Measurements from ENCODE around the gene TCERG1L.

TCERG1L gene

GRCh38 chr10:131111471-131112080, 199.9 kb downstream of the TCERG1L start:
- TF ChIP-seq, protein P1, sequence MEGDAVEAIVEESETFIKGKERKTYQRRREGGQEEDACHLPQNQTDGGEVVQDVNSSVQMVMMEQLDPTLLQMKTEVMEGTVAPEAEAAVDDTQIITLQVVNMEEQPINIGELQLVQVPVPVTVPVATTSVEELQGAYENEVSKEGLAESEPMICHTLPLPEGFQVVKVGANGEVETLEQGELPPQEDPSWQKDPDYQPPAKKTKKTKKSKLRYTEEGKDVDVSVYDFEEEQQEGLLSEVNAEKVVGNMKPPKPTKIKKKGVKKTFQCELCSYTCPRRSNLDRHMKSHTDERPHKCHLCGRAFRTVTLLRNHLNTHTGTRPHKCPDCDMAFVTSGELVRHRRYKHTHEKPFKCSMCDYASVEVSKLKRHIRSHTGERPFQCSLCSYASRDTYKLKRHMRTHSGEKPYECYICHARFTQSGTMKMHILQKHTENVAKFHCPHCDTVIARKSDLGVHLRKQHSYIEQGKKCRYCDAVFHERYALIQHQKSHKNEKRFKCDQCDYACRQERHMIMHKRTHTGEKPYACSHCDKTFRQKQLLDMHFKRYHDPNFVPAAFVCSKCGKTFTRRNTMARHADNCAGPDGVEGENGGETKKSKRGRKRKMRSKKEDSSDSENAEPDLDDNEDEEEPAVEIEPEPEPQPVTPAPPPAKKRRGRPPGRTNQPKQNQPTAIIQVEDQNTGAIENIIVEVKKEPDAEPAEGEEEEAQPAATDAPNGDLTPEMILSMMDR (IDR thresholded peaks at IDR 0.05; ENCODE audit: low read depth, low read length) = no peak
- H3K4me3 ChIP-seq (ENCODE audit: low read depth, low read length) = no peak overlapping the region
- DNase-seq (ENCODE audit: low read depth, low spot score) = no peak
- in situ Hi-C loops (cut with HindIII; ENCODE audit: low sequenced_read_pairs) = no loop called here

- H3K4me3 ChIP-seq (ENCODE audit: low read depth, low read length) = no peak overlapping the region
- no peak for DNase-seq (ENCODE audit: low read depth, low spot score)
- in situ Hi-C loops (cut with HindIII; ENCODE audit: low sequenced_read_pairs) = no loop called here
- TF ChIP-seq, protein P1 (IDR thresholded peaks at IDR 0.05; ENCODE audit: low read depth, low read length) = no peak
Measured at GRCh38 chr10:131111007-131111406, 200.5 kb downstream of the TCERG1L start.

DNA sequence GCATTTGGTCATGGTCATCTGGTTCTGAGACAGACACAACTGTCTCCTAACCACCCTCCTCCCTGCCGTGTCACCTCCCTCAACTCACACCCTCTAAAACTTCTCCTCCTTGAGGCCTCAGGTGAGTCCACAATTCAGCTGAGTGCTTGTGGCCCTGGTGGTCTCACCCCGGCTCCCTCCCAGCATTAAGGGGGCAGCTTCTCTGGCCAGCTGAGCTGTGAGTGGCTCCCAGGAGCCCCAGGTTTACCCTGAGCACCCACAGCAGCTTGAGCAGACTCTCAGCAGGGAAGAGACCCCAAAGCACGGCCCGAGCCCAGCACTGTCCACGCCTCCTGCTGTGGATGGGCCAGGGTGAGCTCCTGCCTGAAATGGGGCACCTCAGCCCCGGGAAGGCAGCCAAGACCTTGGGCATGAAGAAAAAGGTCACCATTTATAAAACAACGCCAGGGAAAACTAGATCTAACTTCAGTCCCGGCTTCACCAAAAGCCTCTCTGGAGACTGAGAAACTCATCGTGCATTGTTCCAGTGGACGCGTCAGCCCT, 201.2 kb downstream of the TCERG1L start:
- H3K4me3 ChIP-seq (ENCODE audit: low read depth, low read length) = no peak overlapping the region
- TF ChIP-seq, protein P1 (IDR thresholded peaks at IDR 0.05; ENCODE audit: low read depth, low read length) = no peak
- no peak for DNase-seq (ENCODE audit: low read depth, low spot score)
- in situ Hi-C loops (cut with HindIII; ENCODE audit: low sequenced_read_pairs) = no loop called here

DNA sequence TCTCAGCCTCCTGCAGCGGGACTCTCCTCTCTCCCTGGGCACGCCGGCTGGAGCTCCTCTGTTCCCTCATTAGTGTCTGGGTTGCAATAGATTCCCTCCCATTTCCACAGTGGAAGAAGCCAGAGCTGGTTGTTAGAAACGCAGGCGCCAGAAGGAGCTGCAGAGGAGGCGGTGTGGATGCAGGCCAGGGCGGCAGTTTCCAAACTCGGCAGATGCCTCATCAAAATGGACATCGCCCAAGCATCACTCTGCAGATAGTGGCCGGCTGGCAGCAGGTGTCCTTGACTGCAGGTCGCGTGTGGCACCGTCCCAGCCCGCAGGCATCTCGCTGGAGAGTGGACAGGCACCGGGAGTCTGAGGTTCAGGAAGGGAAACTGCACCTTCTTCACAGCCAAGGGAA, 201.8 kb downstream of the TCERG1L start:
- in situ Hi-C loops (cut with HindIII; ENCODE audit: low sequenced_read_pairs) = no loop called here
- TF ChIP-seq, protein P1 (IDR thresholded peaks at IDR 0.05; ENCODE audit: low read depth, low read length) = no peak
- H3K4me3 ChIP-seq (ENCODE audit: low read depth, low read length) = no peak overlapping the region
- DNase-seq (ENCODE audit: low read depth, low spot score) = no peak

DNA sequence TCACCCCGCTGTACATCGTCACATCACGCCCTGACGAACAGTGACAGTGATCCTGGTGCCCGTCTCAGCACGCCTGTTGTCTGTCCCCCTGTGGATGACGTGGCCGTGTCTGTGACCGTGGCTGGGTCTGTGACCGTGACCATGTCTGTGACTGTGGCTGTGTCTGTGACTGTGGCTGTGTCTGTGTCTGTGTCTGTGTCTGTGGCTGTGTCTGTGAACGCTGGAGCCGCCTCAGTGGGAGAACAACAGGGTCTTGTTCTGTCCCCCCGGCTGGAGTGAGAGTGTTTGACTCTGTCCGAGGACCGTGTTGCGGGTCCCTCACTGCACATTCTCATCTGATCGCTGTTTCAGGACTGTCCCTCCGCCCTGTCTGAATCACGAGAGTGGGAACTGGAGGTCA, 202.2 kb downstream of the TCERG1L start:
- in situ Hi-C loops (cut with HindIII; ENCODE audit: low sequenced_read_pairs) = no loop called here
- TF ChIP-seq, protein P1 (IDR thresholded peaks at IDR 0.05; ENCODE audit: low read depth, low read length) = no peak
- no peak overlapping the region for H3K4me3 ChIP-seq (ENCODE audit: low read depth, low read length)
- no peak for DNase-seq (ENCODE audit: low read depth, low spot score)

- H3K4me3 ChIP-seq (ENCODE audit: low read depth, low read length) = no peak overlapping the region
- DNase-seq (ENCODE audit: low read depth, low spot score) = no peak
- TF ChIP-seq, protein P1 (IDR thresholded peaks at IDR 0.05; ENCODE audit: low read depth, low read length) = no peak
- in situ Hi-C loops (cut with HindIII; ENCODE audit: low sequenced_read_pairs) = no loop called here
Measured at GRCh38 chr10:131107970-131108369, 203.6 kb downstream of the TCERG1L start.
